ENCODE results near the gene RFX1.

DNA sequence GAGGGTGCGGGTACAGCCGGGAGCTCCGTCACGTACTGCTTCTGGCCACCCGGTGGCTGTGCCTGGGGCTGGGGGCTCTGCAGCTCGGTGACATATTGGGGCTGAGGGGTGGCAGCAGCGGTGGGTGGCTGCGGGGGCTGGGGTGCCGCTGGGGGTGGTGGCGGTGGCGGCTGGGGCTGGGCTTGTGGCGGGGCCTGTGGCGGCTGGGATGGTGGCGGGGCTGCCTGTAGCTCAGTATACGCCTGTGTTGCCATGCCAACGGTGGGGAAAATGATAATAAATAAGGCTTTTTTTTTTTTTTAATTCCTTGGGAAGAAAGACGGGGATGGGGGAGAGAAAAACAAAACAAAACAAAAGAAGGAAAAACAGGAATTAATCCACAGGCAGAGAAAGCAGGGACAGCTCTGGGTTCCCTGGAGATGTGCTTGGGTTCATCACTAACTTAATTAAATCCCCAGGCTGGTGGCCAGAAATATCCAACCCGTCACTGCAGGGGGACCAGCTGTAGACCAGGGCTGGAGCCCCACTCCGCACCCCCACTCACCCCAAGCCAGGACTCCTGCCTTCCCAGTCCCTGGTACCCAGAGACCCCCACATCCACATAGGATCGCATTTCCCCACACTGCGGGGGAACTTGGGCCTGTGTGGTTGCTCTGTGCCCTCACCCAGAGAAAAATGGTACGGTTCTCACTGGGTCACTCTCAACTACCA lies 12.4 kb downstream of the RFX1 start:
- TF ChIP-seq, protein P1, sequence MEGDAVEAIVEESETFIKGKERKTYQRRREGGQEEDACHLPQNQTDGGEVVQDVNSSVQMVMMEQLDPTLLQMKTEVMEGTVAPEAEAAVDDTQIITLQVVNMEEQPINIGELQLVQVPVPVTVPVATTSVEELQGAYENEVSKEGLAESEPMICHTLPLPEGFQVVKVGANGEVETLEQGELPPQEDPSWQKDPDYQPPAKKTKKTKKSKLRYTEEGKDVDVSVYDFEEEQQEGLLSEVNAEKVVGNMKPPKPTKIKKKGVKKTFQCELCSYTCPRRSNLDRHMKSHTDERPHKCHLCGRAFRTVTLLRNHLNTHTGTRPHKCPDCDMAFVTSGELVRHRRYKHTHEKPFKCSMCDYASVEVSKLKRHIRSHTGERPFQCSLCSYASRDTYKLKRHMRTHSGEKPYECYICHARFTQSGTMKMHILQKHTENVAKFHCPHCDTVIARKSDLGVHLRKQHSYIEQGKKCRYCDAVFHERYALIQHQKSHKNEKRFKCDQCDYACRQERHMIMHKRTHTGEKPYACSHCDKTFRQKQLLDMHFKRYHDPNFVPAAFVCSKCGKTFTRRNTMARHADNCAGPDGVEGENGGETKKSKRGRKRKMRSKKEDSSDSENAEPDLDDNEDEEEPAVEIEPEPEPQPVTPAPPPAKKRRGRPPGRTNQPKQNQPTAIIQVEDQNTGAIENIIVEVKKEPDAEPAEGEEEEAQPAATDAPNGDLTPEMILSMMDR (IDR thresholded peaks at IDR 0.05) = no peak
- no peak for TF ChIP-seq EZH2 (IDR thresholded peaks at IDR 0.05; ENCODE audit: borderline replicate concordance, insufficient read depth, low read depth, low read length, poor library complexity, severe bottlenecking)

Data from B cell (primary cell).